GM13976 (cell line): ENCODE results near the gene EFNA5.

ENCODE experiments used
- DNase-seq: peaks from one replicate; pipeline ENCODE4 v3.0.0; 2012; ENCODE audit warnings: low spot score
- CTCF ChIP-seq: IDR thresholded peaks from 2 replicates; pipeline ENCODE4 v1.5.1; 2012; ENCODE audit warnings: borderline replicate concordance, mild to moderate bottlenecking; ENCODE audit not compliant: insufficient read depth; ENCODE audit errors: extremely low read depth, missing control alignments, control extremely low read depth
- in situ Hi-C: fragments of 300-500 bp; cut with MboI; formaldehyde crosslinking; loops from one replicate; pipeline ENCODE4 v1.12.0; 2022; ENCODE audit warnings: low sequenced_read_pairs, mixed read lengths, inconsistent platforms; ENCODE audit not compliant: unreplicated experiment

EFNA5 gene

GRCh38 chr5:107607671-107608345 lies 62.9 kb downstream of the EFNA5 start:
- DNase-seq, result no peak
- TF ChIP-seq CTCF, result no peak
- in situ Hi-C loops, result no loop called here

DNA sequence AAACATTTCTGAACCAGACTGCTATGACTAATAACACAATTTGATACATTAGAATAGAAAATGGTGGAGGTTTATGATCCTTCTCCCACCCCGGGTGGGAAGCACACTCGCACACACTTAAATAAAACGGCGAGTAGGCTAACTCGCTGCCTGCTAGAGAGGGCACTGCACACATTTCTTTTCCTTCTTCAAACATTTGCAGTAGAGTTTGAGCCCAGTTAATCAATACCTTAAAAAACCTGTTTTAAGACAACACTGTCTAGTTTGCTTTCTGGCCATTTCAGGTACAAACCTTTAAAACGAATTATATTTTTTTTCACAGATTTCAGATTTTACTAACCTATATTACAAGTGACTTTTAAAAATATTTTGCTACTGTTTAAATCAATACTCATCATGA lies 63.5 kb downstream of the EFNA5 start:
- no peak for DNase-seq
- TF ChIP-seq CTCF, result no peak
- in situ Hi-C loops, result no loop called here

DNA sequence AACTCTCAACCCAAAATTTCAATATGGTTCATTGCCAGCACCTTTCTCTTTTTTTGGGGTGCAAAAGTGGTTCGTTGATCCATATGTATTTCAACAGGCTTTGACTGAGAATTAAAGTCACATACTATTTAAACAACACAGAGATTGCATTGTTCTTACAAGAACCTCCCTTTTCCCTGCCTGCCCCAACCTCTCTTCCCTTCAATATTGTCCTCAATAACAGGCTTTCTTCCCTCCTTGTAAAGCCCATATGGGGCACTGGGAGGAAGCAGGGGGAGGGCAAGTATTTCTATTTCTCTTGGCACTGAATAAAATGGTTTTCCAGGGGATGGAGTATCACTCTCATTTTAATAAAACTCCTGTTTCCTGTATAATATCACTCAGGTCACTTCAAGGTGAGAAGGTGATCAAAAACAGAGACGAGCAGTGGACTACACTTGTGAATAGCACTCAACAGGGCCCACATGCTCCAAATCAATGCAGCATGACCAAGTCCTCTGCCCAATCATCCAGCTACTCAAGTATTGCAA lies 65.1 kb downstream of the EFNA5 start:
- TF ChIP-seq CTCF, result no peak
- DNase-seq, result no peak
- in situ Hi-C loops, result no loop called here

GRCh38 chr5:107604990-107605389 lies 65.7 kb downstream of the EFNA5 start:
- DNase-seq, result no peak
- TF ChIP-seq CTCF, result no peak
- in situ Hi-C loops, result no loop called here

- in situ Hi-C loops, result no loop called here
- no peak for TF ChIP-seq CTCF
- no peak for DNase-seq
Observed at GRCh38 chr5:107604146-107604910, 66.4 kb downstream of the EFNA5 start.

GRCh38 chr5:107603349-107603748 lies 67.4 kb downstream of the EFNA5 start:
- DNase-seq, result no peak
- TF ChIP-seq CTCF, result no peak
- in situ Hi-C loops, result no loop called here
